BE2C (cell line): ENCODE measurements around the gene BCAR3.
A peak's percentile ranks its signal among the peaks of the same experiment; 100 is the strongest.

Experiments
- DNase-seq: peaks from one replicate; pipeline ENCODE4 v3.0.0-alpha.2; 2020
- H3K27me3 ChIP-seq: fragments of 250-450 bp; sonication (Bioruptor Pico); 2 replicates; pipeline ENCODE4 v1.5.1; 2020; ENCODE audit warnings: mild to moderate bottlenecking
- H3K36me3 ChIP-seq: fragments of 250-450 bp; sonication (Bioruptor Pico); 2 replicates; pipeline ENCODE4 v1.5.1; 2020; ENCODE audit warnings: mild to moderate bottlenecking
- H3K4me1 ChIP-seq: fragments of 250-450 bp; sonication (Bioruptor Pico); 2 replicates; pipeline ENCODE4 v1.5.1; 2020
- H3K4me3 ChIP-seq: 2 replicates; pipeline ENCODE4 v1.5.1; 2011; ENCODE audit warnings: low read depth, low read length
- H3K9me3 ChIP-seq: fragments of 250-450 bp; sonication (Bioruptor Pico); 2 replicates; pipeline ENCODE4 v1.5.1; 2020
- CTCF ChIP-seq: IDR thresholded peaks from 2 replicates; pipeline ENCODE4 v1.5.1; 2012; ENCODE audit warnings: mild to moderate bottlenecking, low read depth, low read length

BCAR3 gene

GRCh38 chr1:93694039-93694438 is 12.4 kb upstream of the BCAR3 start:
- Histone ChIP-seq H3K36me3 (no peaks in the 10 kb centered on the region), H3K4me3 (no peak overlapping the region), H3K9me3 (no peaks in the 10 kb centered on the region), H3K4me1 (peaks cover 4% of the 10 kb centered on the region), H3K27me3 (no peaks in the 10 kb centered on the region)
- TF ChIP-seq CTCF: no peak
- no peak for DNase-seq

- no peak for DNase-seq
- Histone ChIP-seq H3K4me3 (no peak overlapping the region), H3K27me3 (no peaks in the 10 kb centered on the region), H3K36me3 (no peaks in the 10 kb centered on the region), H3K4me1 (peaks cover 4% of the 10 kb centered on the region), H3K9me3 (no peaks in the 10 kb centered on the region)
- no peak for TF ChIP-seq CTCF
These were observed 11.4 kb upstream of the BCAR3 start for GRCh38 chr1:93692983-93693591.

- no peak for DNase-seq
- Histone ChIP-seq H3K27me3 (no peaks in the 10 kb centered on the region), H3K36me3 (no peaks in the 10 kb centered on the region), H3K9me3 (no peaks in the 10 kb centered on the region), H3K4me1 (peaks cover 4% of the 10 kb centered on the region), H3K4me3 (no peak overlapping the region)
- TF ChIP-seq CTCF: no peak
These were observed 10.8 kb upstream of the BCAR3 start for GRCh38 chr1:93692451-93692861.

- TF ChIP-seq CTCF: no peak
- no peaks in the 10 kb centered on the region for H3K9me3 ChIP-seq
- no peak for DNase-seq
- H3K27me3 ChIP-seq: no peaks in the 10 kb centered on the region
- no peaks in the 10 kb centered on the region for H3K36me3 ChIP-seq
- H3K4me3 ChIP-seq: no peak overlapping the region
- peaks cover 4% of the 10 kb centered on the region for H3K4me1 ChIP-seq
These were observed 10.4 kb upstream of the BCAR3 start for GRCh38 chr1:93692026-93692425.

- no peaks in the 10 kb centered on the region for H3K36me3 ChIP-seq
- peaks cover 4% of the 10 kb centered on the region for H3K4me1 ChIP-seq
- peak; percentile 28 for DNase-seq
- no peaks in the 10 kb centered on the region for H3K27me3 ChIP-seq
- no peaks in the 10 kb centered on the region for H3K9me3 ChIP-seq
- TF ChIP-seq CTCF: no peak
- H3K4me3 ChIP-seq: no peak overlapping the region
These were observed 9.5 kb upstream of the BCAR3 start for GRCh38 chr1:93690921-93691789.

- no peak for TF ChIP-seq CTCF
- H3K9me3 ChIP-seq: no peaks in the 10 kb centered on the region
- H3K36me3 ChIP-seq: no peaks in the 10 kb centered on the region
- H3K4me1 ChIP-seq: peaks cover 4% of the 10 kb centered on the region
- no peak for DNase-seq
- no peak overlapping the region for H3K4me3 ChIP-seq
- no peaks in the 10 kb centered on the region for H3K27me3 ChIP-seq
These were observed 8.7 kb upstream of the BCAR3 start for GRCh38 chr1:93690341-93690740.
